GM12865 (cell line): ENCODE data around the gene SERBP1.

Experiments used
- DNase-seq: peaks from one replicate; pipeline ENCODE4 v3.0.0; 2010; ENCODE audit warnings: low read depth
- H3K4me3 ChIP-seq: 2 replicates; pipeline ENCODE4 v1.5.1; 2011; ENCODE audit warnings: mild to moderate bottlenecking, low read depth, low read length, control low read depth
- CTCF ChIP-seq: IDR thresholded peaks from 2 replicates; pipeline ENCODE4 v1.5.1; 2011; ENCODE audit warnings: low read length, control low read depth, low read depth, inconsistent platforms; ENCODE audit not compliant: insufficient read depth; ENCODE audit errors: missing control alignments

The SERBP1 gene

GRCh38 chr1:67441183-67441582 lies 11.0 kb upstream of the SERBP1 start:
- no peak overlapping the region for H3K4me3 ChIP-seq
- DNase-seq = peak; percentile 43
- TF ChIP-seq CTCF = no peak

- no peak for TF ChIP-seq CTCF
- no peak overlapping the region for H3K4me3 ChIP-seq
- DNase-seq = no peak
Observed at GRCh38 chr1:67440339-67440738, 10.1 kb upstream of the SERBP1 start.

- no peak overlapping the region for H3K4me3 ChIP-seq
- no peak for DNase-seq
- TF ChIP-seq CTCF = no peak
Observed at GRCh38 chr1:67439277-67440029, 9.3 kb upstream of the SERBP1 start.

GRCh38 chr1:67437961-67438360 lies 7.8 kb upstream of the SERBP1 start:
- no peak for TF ChIP-seq CTCF

GRCh38 chr1:67436511-67437055 lies 6.4 kb upstream of the SERBP1 start:
- no peak for TF ChIP-seq CTCF
- H3K4me3 ChIP-seq = no peak overlapping the region
- DNase-seq = no peak

More at GRCh38 chr1:67437961-67438360, 7.8 kb upstream of the SERBP1 start:
- H3K4me3 ChIP-seq = no peak overlapping the region
- no peak for DNase-seq

- no peak overlapping the region for H3K4me3 ChIP-seq
- no peak for DNase-seq
- no peak for TF ChIP-seq CTCF
Observed at GRCh38 chr1:67434491-67434890, 4.3 kb upstream of the SERBP1 start.
